Psoas muscle (tissue), 8 donors: ENCODE results near the gene ITPR2. TPM values are rescaled to one million over a fixed set of nuclear protein-coding genes. Genes with fewer than 3 reads are reported as not detected.

Experiments used
- ATAC-seq, 4 donors: fragments of 200-7000 bp; cut with Tn5 transposase; one replicate each; pipeline ENCODE4 v1.9.1; 2020; ENCODE audit warnings: moderate library complexity in 3 of 4, mild to moderate bottlenecking in 2 of 4
- DNase-seq, 2 donors: peaks; one replicate each; pipeline ENCODE4 v3.0.0-alpha.2; 2020
- H3K27ac ChIP-seq: fragments of 200-600 bp; one replicate; pipeline ENCODE4 v1.8.0; 2022
- H3K27me3 ChIP-seq, 3 donors: fragments of 200-600 bp in 1 of 3; one replicate each; pipeline versions ENCODE4 v1.6.1 to v1.8.0; 2013 to 2022; ENCODE audit warnings: low read length in 2 of 3, mild to moderate bottlenecking in 2 of 3, moderate library complexity in 1 of 3; ENCODE audit not compliant: insufficient read depth in 3 of 3
- H3K36me3 ChIP-seq, 2 donors: fragments of 200-600 bp in 1 of 2; one replicate each; pipeline versions ENCODE4 v1.6.1 to v1.8.0; 2013 to 2022; ENCODE audit warnings: low read depth in 1 of 2, mild to moderate bottlenecking in 1 of 2, moderate library complexity in 1 of 2; ENCODE audit not compliant: insufficient read depth in 1 of 2
- H3K4me1 ChIP-seq: fragments of 200-600 bp; one replicate; pipeline ENCODE4 v1.8.0; 2022
- H3K4me3 ChIP-seq: fragments of 200-600 bp; one replicate; pipeline ENCODE4 v1.8.0; 2022; ENCODE audit warnings: mild to moderate bottlenecking
- H3K9me3 ChIP-seq: fragments of 200-600 bp; one replicate; pipeline ENCODE4 v1.8.0; 2022
- WGBS, 3 donors: extraction: QIAGEN DNeasy Blood & Tissue Kit; methylation state at CpG; one replicate each; pipeline versions ENCODE4 v1.1.6 to v1.1.7; 2013; 5-methylcytosine and 5-hydroxymethylcytosine counted together
- intact Hi-C, 2 donors: fragments of 100-400 bp; cut with DNase I; formaldehyde crosslinking; loops; one replicate each; pipeline versions ENCODE4 v1.11.0 to v1.14.2; 2022
- polyA plus RNA-seq, 3 donors: library from polyadenylated mRNA; stranded (reverse); fragments of 200-250 nt; gene quantifications; one replicate each; pipeline ENCODE4 v1.2.3, GENCODE V29; 2013
- total RNA-seq, 4 donors: library from RNA; stranded (reverse); fragmentation: NEBNext Ultra II Directional in 2 of 4; extraction: Animal tissue kit (Norgen Biotek cat#: 25700) in 2 of 4; gene quantifications; one replicate each; pipeline versions ENCODE4 v1.2.1 to v1.2.4, GENCODE V29; 2021 to 2023
- TF ChIP-seq, protein P1 (sequence below): fragments of 200-600 bp; IDR thresholded peaks from one replicate; pipeline ENCODE4 v1.8.0; 2022; ENCODE audit warnings: antibody characterized with exemption
- donor health status: healthy with polysubstance abuse.
- donor health status: DM: no; HTN: no; CAD: no; lungs with moderate emphysema.
- donor health status: Bipolar disorder and iron deficiency.
- donor health status: healthy.
- donor health status: DM: yes; HTN: yes; CAD: no.
- donor health status: DM: no; HTN: no; CAD: no.
- donor health status: DM: no; HTN: no; CAD: no.
- donor health status: DM: yes; HTN: yes; CAD: no.

Gene ITPR2
- total and polyA plus RNA-seq, 7 donors = 0.86 to 10.3 (median 6.1) TPM

DNA sequence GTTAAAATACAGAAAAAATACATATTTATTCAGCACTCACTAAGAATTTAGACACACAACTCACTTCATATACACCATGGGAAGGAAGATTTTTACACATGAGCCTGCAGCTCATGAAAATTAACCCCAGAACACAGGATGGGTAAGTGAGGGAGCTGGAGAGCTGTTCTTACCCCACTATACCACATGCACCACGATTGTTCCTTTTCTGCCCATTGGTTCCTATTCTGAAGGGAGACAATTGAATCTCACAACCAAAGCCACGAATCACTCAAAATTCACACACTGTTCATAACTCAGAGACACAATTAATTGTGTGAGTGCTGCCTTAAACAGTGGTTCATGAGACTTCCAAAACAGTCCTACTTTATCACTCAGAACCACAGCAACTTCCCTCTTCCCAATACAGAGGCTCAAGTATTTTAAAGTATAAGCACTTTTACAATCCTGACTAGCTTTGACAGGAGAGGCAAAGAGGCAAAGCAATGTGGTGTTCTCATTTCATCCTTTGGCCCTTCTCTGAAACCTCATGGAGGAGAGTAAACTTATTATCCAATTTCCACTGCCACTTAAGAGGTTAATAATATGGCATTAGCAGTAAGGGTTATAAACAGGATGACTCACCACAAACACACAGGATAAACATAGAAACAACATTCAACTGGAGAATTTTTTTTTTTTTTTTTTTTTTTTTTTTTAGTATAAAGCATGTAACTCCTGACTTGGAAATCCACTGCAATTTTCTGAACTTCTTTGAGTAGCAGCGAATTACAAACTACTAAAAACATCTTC is 59.5 kb downstream of the ITPR2 start:
- intact Hi-C loops = no loop called here
- H3K27ac ChIP-seq = no peak overlapping the region
- TF ChIP-seq, protein P1, sequence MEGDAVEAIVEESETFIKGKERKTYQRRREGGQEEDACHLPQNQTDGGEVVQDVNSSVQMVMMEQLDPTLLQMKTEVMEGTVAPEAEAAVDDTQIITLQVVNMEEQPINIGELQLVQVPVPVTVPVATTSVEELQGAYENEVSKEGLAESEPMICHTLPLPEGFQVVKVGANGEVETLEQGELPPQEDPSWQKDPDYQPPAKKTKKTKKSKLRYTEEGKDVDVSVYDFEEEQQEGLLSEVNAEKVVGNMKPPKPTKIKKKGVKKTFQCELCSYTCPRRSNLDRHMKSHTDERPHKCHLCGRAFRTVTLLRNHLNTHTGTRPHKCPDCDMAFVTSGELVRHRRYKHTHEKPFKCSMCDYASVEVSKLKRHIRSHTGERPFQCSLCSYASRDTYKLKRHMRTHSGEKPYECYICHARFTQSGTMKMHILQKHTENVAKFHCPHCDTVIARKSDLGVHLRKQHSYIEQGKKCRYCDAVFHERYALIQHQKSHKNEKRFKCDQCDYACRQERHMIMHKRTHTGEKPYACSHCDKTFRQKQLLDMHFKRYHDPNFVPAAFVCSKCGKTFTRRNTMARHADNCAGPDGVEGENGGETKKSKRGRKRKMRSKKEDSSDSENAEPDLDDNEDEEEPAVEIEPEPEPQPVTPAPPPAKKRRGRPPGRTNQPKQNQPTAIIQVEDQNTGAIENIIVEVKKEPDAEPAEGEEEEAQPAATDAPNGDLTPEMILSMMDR = no peak
- 74 to 79% (median 75%) methylated on average over 3 of the region's 3 CpGs for WGBS, 3 donors
- peaks cover 13% of the 10 kb centered on the region for H3K4me1 ChIP-seq
- no peak for DNase-seq
- H3K9me3 ChIP-seq = peaks cover 22% of the 10 kb centered on the region
- no peaks in the 10 kb centered on the region for H3K27me3 ChIP-seq
- H3K36me3 ChIP-seq = no peaks in the 10 kb centered on the region
- no peak overlapping the region for H3K4me3 ChIP-seq
- peak; percentile 57 to 93 (median 67) for ATAC-seq

DNA sequence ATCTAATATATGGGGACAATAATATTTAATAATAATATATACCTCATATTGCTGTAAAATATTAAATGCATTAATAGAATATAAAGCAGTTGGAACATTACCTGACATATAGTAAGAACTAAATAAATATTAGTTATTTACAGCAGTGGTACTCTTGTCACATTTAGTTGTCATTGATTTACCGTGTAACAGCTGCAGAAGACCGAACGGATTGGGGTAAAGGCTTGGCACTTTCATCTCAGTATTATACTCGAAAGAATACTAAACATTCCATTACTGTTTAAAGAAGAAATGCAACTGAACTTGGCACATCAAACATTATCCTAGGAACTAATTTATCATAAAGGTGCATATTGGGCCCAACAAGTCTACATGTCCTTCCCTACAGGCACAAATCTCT is 61.1 kb downstream of the ITPR2 start:
- H3K4me3 ChIP-seq = no peak overlapping the region
- intact Hi-C loops = no loop called here
- no peak overlapping the region for H3K27ac ChIP-seq
- TF ChIP-seq, protein P1 = no peak
- WGBS, 3 donors = 23 to 43% (median 36%) methylated on average over 4 of the region's 4 CpGs
- no peak for DNase-seq
- peaks cover 6% of the 10 kb centered on the region for H3K9me3 ChIP-seq
- ATAC-seq = no peak
- H3K27me3 ChIP-seq = no peaks in the 10 kb centered on the region
- peaks cover 13% of the 10 kb centered on the region for H3K4me1 ChIP-seq
- no peaks in the 10 kb centered on the region for H3K36me3 ChIP-seq

DNA sequence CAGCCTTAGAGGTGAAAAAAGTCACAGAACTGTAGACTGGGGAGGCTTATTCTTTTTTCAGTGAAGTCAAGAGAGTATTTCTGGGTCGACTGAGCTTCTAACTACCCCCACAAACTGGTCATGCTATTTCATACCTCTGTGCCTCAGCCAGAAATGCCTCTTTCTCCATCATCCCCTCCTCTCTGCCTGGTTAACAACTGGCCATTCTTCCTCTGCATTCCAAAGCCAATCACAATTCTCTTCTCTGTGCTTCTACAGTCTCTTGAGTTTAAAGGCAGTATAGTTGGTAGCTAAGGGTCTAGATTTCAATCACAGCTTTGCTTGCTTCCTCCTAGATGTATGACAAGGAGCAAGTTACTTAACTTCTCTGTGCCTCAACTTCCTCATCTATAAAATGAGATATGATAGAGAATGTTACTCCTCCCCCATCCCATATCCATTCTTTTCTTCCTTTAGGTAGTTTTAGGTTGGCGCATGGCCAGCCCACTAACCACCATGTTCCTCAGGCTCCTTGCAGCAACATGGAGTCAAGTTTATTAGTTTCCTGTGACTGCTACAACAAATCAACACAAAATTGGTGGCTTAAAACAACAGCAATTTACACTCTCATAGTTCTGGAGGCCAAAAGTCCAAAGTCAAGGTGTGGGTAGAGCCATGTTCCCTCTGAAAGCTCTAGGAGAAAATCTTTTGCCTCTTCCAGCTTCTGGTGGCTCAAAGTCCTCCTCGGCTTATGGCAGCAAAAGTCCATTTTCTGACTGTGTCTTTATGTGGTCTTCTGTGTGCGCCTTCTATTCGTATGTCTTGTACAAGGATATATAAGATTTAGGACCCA is 62.5 kb downstream of the ITPR2 start:
- H3K4me1 ChIP-seq = peaks cover 13% of the 10 kb centered on the region
- intact Hi-C loops = no loop called here
- H3K27ac ChIP-seq = no peak overlapping the region
- no peaks in the 10 kb centered on the region for H3K36me3 ChIP-seq
- no peak overlapping the region for H3K4me3 ChIP-seq
- WGBS, 3 donors = 73 to 87% (median 86%) methylated on average over 5 of the region's 5 CpGs
- TF ChIP-seq, protein P1 = no peak
- DNase-seq (no peak), ATAC-seq (no peak)
- H3K27me3 ChIP-seq = no peaks in the 10 kb centered on the region
- H3K9me3 ChIP-seq = no peaks in the 10 kb centered on the region

DNA sequence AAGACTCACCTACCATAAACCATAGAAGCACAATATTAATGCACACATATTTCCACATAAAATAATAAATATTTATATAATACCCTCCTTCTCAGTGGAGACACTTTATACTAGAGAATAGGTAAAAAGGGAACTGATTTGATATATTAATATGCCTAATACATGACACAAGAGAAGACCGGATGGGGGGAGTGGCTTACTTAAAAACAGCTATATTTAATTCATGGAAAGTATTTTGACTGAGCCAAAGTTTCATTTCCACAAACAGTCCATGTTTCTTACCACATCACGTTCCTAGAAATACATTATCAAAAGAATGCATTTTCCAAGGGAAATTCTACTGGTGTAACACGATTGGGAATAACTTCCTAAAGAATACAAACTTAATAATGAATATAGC is 63.4 kb downstream of the ITPR2 start:
- Histone ChIP-seq H3K9me3 (no peaks in the 10 kb centered on the region), H3K4me1 (peaks cover 10% of the 10 kb centered on the region), H3K36me3 (no peaks in the 10 kb centered on the region), H3K27ac (no peak overlapping the region), H3K4me3 (no peak overlapping the region), H3K27me3 (no peaks in the 10 kb centered on the region)
- ATAC-seq (no peak), DNase-seq (no peak)
- intact Hi-C loops = no loop called here
- WGBS, 3 donors = 40 to 43% (median 43%) methylated on average over 3 of the region's 3 CpGs
- TF ChIP-seq, protein P1 = no peak
